WTC11 (cell line): Measurements from ENCODE around the gene PAM. TPM values are rescaled to one million over a fixed set of nuclear protein-coding genes. Genes with fewer than 3 reads are reported as not detected.

Source experiments
- CREB1 ChIP-seq: sonication (generic); formaldehyde crosslinking; IDR thresholded peaks from 2 replicates; pipeline ENCODE4 v1.8.0; 2023; ENCODE audit warnings: mild to moderate bottlenecking, missing genetic modification reagents
- CTCF ChIP-seq: fragments of 200-600 bp; IDR thresholded peaks from 2 replicates; pipeline ENCODE4 v1.8.0; 2022; ENCODE audit warnings: antibody characterized with exemption
- ELF4 ChIP-seq: sonication (generic); formaldehyde crosslinking; IDR thresholded peaks from 2 replicates; pipeline ENCODE4 v1.8.1; 2022; ENCODE audit warnings: low read depth, mild to moderate bottlenecking, moderate library complexity, missing genetic modification reagents
- EMX1 ChIP-seq: fragments of 250-450 bp; sonication (Bioruptor Pico); IDR thresholded peaks from 2 replicates; pipeline ENCODE4 v1.8.0; 2021; ENCODE audit warnings: mild to moderate bottlenecking
- FOXP1 ChIP-seq: sonication (generic); formaldehyde crosslinking; IDR thresholded peaks from 2 replicates; pipeline ENCODE4 v1.8.0; 2022; ENCODE audit warnings: missing genetic modification reagents, mild to moderate bottlenecking, moderate library complexity, borderline replicate concordance
- MLX ChIP-seq: sonication (generic); formaldehyde crosslinking; IDR thresholded peaks from 2 replicates; pipeline ENCODE4 v1.8.1; 2023; ENCODE audit warnings: mild to moderate bottlenecking, missing genetic modification reagents, moderate library complexity
- MYBL2 ChIP-seq: sonication (generic); formaldehyde crosslinking; IDR thresholded peaks from 2 replicates; pipeline ENCODE4 v1.8.1; 2023; ENCODE audit warnings: mild to moderate bottlenecking, moderate library complexity, missing genetic modification reagents
- NFATC4 ChIP-seq: fragments of 250-450 bp; sonication (Bioruptor Pico); IDR thresholded peaks from 2 replicates; pipeline ENCODE4 v1.9.0; 2021; ENCODE audit warnings: mild to moderate bottlenecking
- NFYB ChIP-seq: sonication (generic); formaldehyde crosslinking; conservative IDR thresholded peaks from 2 replicates; pipeline ENCODE4 v1.8.0; 2022; ENCODE audit warnings: low read depth, missing genetic modification reagents
- NR1H2 ChIP-seq: sonication (generic); formaldehyde crosslinking; IDR thresholded peaks from 2 replicates; pipeline ENCODE4 v1.9.0; 2021; ENCODE audit warnings: mild to moderate bottlenecking, moderate library complexity, missing genetic modification reagents
- NR3C1 ChIP-seq: sonication (generic); formaldehyde crosslinking; conservative IDR thresholded peaks from 2 replicates; pipeline ENCODE4 v1.8.1; 2023; ENCODE audit warnings: low read depth, mild to moderate bottlenecking, missing genetic modification reagents
- PRDM15 ChIP-seq: sonication (generic); formaldehyde crosslinking; IDR thresholded peaks from 2 replicates; pipeline ENCODE4 v1.8.0; 2022; ENCODE audit warnings: missing genetic modification reagents
- PREB ChIP-seq: sonication (generic); formaldehyde crosslinking; IDR thresholded peaks from 2 replicates; pipeline ENCODE4 v1.8.1; 2022; ENCODE audit warnings: mild to moderate bottlenecking, missing genetic modification reagents, moderate library complexity, borderline replicate concordance
- SMAD3 ChIP-seq: sonication (generic); formaldehyde crosslinking; IDR thresholded peaks from 2 replicates; pipeline ENCODE4 v1.8.0; 2022; ENCODE audit warnings: missing genetic modification reagents, mild to moderate bottlenecking, borderline replicate concordance
- SP1 ChIP-seq: sonication (generic); formaldehyde crosslinking; conservative IDR thresholded peaks from 2 replicates; pipeline ENCODE4 v1.8.1; 2022; ENCODE audit warnings: missing genetic modification reagents
- TCF7 ChIP-seq: sonication (generic); formaldehyde crosslinking; IDR thresholded peaks from 2 replicates; pipeline ENCODE4 v1.8.0; 2022; ENCODE audit warnings: mild to moderate bottlenecking, low read depth, missing genetic modification reagents, moderate library complexity
- USF2 ChIP-seq: sonication (generic); formaldehyde crosslinking; IDR thresholded peaks from 2 replicates; pipeline ENCODE4 v1.8.1; 2023; ENCODE audit warnings: mild to moderate bottlenecking, missing genetic modification reagents, moderate library complexity
- ZBTB43 ChIP-seq: sonication (generic); formaldehyde crosslinking; IDR thresholded peaks from 2 replicates; pipeline ENCODE4 v1.8.1; 2023; ENCODE audit warnings: mild to moderate bottlenecking, missing genetic modification reagents
- ZNF121 ChIP-seq: sonication (generic); formaldehyde crosslinking; IDR thresholded peaks from 2 replicates; pipeline ENCODE4 v1.8.0; 2023; ENCODE audit warnings: missing genetic modification reagents
- ZNF138 ChIP-seq: sonication (generic); formaldehyde crosslinking; conservative IDR thresholded peaks from 2 replicates; pipeline ENCODE4 v1.8.1; 2022; ENCODE audit warnings: mild to moderate bottlenecking, moderate library complexity, missing genetic modification reagents
- ZNF232 ChIP-seq: sonication (generic); formaldehyde crosslinking; IDR thresholded peaks from 2 replicates; pipeline ENCODE4 v1.8.0; 2022; ENCODE audit warnings: mild to moderate bottlenecking, missing genetic modification reagents
- ZNF425 ChIP-seq: fragments of 250-450 bp; sonication (Bioruptor Pico); conservative IDR thresholded peaks from 2 replicates; pipeline ENCODE4 v1.9.0; 2021; ENCODE audit warnings: mild to moderate bottlenecking
- ZNF532 ChIP-seq: fragments of 250-450 bp; sonication (Bioruptor Pico); IDR thresholded peaks from 2 replicates; pipeline ENCODE4 v1.9.0; 2021; ENCODE audit warnings: mild to moderate bottlenecking, borderline replicate concordance
- total RNA-seq: library from RNA; stranded (reverse); gene quantifications from 3 replicates; pipeline ENCODE4 v1.2.3, GENCODE V29; 2021

Gene PAM
- total RNA-seq, 1 experiment from 2014 or later: 52.3 TPM

- TF ChIP-seq ZNF425 (CRISPR knock-in tag) (no peak), ZBTB43 (CRISPR knock-in tag) (no peak; the same call in 1 of the 2 replicates), PRDM15 (no peak), ZNF532 (CRISPR knock-in tag) (no peak), ZNF232 (CRISPR knock-in tag) (peak; percentile 43; the same call in 1 of the 2 replicates), NFATC4 (CRISPR knock-in tag) (no peak), USF2 (CRISPR knock-in tag) (no peak), ZNF138 (no peak), NR3C1 (CRISPR knock-in tag) (no peak), SMAD3 (CRISPR knock-in tag) (no peak), CTCF (no peak), ZNF121 (peak; percentile 42; the same call in 1 of the 2 replicates), SP1 (peak; percentile 63; the same call in 1 of the 2 replicates), NFYB (CRISPR knock-in tag) (peak; percentile 4; the same call in 1 of the 2 replicates), CREB1 (CRISPR knock-in tag) (no peak), NR1H2 (CRISPR knock-in tag) (no peak), ELF4 (CRISPR knock-in tag) (no peak), TCF7 (CRISPR knock-in tag) (no peak), FOXP1 (peak; percentile 73; the same call in 1 of the 2 replicates), MYBL2 (peak; percentile 51; the same call in 1 of the 2 replicates), EMX1 (CRISPR knock-in tag) (no peak), MLX (CRISPR knock-in tag) (no peak), PREB (CRISPR knock-in tag) (no peak)
These were observed at the start of gene PAM (continued) for GRCh38 chr5:102754767-102755431.
